ENCODE results near the gene MARK4. TPM values are rescaled to one million over a fixed set of nuclear protein-coding genes. Genes with fewer than 3 reads are reported as not detected.

Gene MARK4
- total RNA-seq, 4 donors from 2014 or later, result 13.5 to 51.5 (median 15.5) TPM

GRCh38 chr19:45271098-45271734 lies 20.1 kb downstream of the MARK4 start:
- intact Hi-C loops (cut with DNase I; ENCODE audit: low total_unique reads), result no loop called here
- Histone ChIP-seq H3K4me3 (no peak overlapping the region), H3K27me3 (no peaks in the 10 kb centered on the region), H3K36me3 (no peaks in the 10 kb centered on the region), H3K27ac (no peak overlapping the region), H3K4me1 (no peaks in the 10 kb centered on the region), H3K9me3 (no peaks in the 10 kb centered on the region)
- DNase-seq, result no peak
- TF ChIP-seq, protein P1, sequence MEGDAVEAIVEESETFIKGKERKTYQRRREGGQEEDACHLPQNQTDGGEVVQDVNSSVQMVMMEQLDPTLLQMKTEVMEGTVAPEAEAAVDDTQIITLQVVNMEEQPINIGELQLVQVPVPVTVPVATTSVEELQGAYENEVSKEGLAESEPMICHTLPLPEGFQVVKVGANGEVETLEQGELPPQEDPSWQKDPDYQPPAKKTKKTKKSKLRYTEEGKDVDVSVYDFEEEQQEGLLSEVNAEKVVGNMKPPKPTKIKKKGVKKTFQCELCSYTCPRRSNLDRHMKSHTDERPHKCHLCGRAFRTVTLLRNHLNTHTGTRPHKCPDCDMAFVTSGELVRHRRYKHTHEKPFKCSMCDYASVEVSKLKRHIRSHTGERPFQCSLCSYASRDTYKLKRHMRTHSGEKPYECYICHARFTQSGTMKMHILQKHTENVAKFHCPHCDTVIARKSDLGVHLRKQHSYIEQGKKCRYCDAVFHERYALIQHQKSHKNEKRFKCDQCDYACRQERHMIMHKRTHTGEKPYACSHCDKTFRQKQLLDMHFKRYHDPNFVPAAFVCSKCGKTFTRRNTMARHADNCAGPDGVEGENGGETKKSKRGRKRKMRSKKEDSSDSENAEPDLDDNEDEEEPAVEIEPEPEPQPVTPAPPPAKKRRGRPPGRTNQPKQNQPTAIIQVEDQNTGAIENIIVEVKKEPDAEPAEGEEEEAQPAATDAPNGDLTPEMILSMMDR (IDR thresholded peaks at IDR 0.05), result no peak
- no peak for TF ChIP-seq POLR2A (IDR thresholded peaks at IDR 0.05)

- H3K27me3 ChIP-seq, result no peaks in the 10 kb centered on the region
- intact Hi-C loops (cut with DNase I; ENCODE audit: low total_unique reads), result no loop called here
- TF ChIP-seq POLR2A (IDR thresholded peaks at IDR 0.05), result no peak
- TF ChIP-seq, protein P1 (IDR thresholded peaks at IDR 0.05), result no peak
- no peaks in the 10 kb centered on the region for H3K36me3 ChIP-seq
- H3K4me3 ChIP-seq, result no peak overlapping the region
- no peaks in the 10 kb centered on the region for H3K4me1 ChIP-seq
- H3K9me3 ChIP-seq, result no peaks in the 10 kb centered on the region
- no peak for DNase-seq
- no peak overlapping the region for H3K27ac ChIP-seq
These were observed 20.7 kb downstream of the MARK4 start for GRCh38 chr19:45271735-45272108.

- Histone ChIP-seq H3K27ac (no peak overlapping the region), H3K27me3 (no peaks in the 10 kb centered on the region), H3K4me1 (no peaks in the 10 kb centered on the region), H3K9me3 (no peaks in the 10 kb centered on the region), H3K4me3 (no peak overlapping the region), H3K36me3 (no peaks in the 10 kb centered on the region)
- intact Hi-C loops (cut with DNase I; ENCODE audit: low total_unique reads), result no loop called here
- DNase-seq, result no peak
- TF ChIP-seq, protein P1 (IDR thresholded peaks at IDR 0.05), result no peak
- TF ChIP-seq POLR2A (IDR thresholded peaks at IDR 0.05), result no peak
These were observed 22.4 kb downstream of the MARK4 start for GRCh38 chr19:45273521-45273855.

DNA sequence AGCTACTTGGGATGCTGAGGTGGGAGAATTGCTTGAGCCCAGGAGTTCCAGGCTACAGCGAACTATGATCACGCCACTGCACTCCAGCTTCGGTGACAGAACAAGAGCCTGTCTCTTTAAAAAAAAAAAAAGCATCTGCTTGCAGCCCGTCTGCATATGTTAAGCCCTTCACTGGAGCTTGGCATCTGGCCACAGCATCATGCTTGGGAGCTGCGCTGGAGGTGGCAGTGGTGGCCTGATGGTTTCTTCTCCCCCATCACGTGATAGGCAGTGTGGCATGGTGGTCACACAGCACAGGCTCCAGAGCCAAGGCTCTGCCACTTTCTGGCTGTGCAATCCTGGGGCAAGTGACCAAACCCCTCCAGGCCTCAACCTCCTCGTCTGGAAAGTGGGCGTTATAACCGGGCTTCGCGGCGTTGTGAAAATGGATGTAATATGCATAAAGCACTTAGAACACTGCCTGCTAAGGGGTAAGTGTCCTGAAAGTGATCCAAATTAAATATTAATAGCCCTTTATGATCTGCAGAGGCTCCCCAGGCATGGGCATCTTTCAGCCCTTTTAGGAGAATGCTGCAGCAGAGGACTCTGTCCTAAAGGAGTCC lies 24.4 kb downstream of the MARK4 start:
- no peaks in the 10 kb centered on the region for H3K27me3 ChIP-seq
- intact Hi-C loops (cut with DNase I; ENCODE audit: low total_unique reads), result no loop called here
- H3K36me3 ChIP-seq, result no peaks in the 10 kb centered on the region
- no peak for DNase-seq
- no peaks in the 10 kb centered on the region for H3K9me3 ChIP-seq
- H3K4me3 ChIP-seq, result no peak overlapping the region
- no peak overlapping the region for H3K27ac ChIP-seq
- TF ChIP-seq, protein P1 (IDR thresholded peaks at IDR 0.05), result no peak
- TF ChIP-seq POLR2A (IDR thresholded peaks at IDR 0.05), result no peak
- H3K4me1 ChIP-seq, result no peaks in the 10 kb centered on the region

- no peak for DNase-seq
- intact Hi-C loops (cut with DNase I; ENCODE audit: low total_unique reads), result no loop called here
- no peak for TF ChIP-seq POLR2A (IDR thresholded peaks at IDR 0.05)
- TF ChIP-seq, protein P1 (IDR thresholded peaks at IDR 0.05), result no peak
- H3K27ac ChIP-seq, result no peak overlapping the region
- no peaks in the 10 kb centered on the region for H3K4me1 ChIP-seq
- H3K36me3 ChIP-seq, result no peaks in the 10 kb centered on the region
- H3K27me3 ChIP-seq, result no peaks in the 10 kb centered on the region
- H3K4me3 ChIP-seq, result no peak overlapping the region
- no peaks in the 10 kb centered on the region for H3K9me3 ChIP-seq
These were observed 25.2 kb downstream of the MARK4 start for GRCh38 chr19:45276284-45276687.
